PC-3 (cell line): ENCODE results near the gene SEPTIN5.

Source experiments
- CTCF ChIP-seq: fragments of 300-600 bp; sonication (generic); conservative IDR thresholded peaks from 2 replicates; pipeline ENCODE4 v1.5.1; 2017; ENCODE audit warnings: antibody characterized with exemption, low read depth, mild to moderate bottlenecking, low read length
- EZH2 ChIP-seq: fragments of 300-600 bp; sonication (generic); IDR thresholded peaks from one replicate; pipeline ENCODE4 v1.6.1; 2017; ENCODE audit warnings: antibody characterized with exemption, mild to moderate bottlenecking, low read length; ENCODE audit not compliant: unreplicated experiment
- EZH2phosphoT487 ChIP-seq: fragments of 300-600 bp; sonication (generic); IDR thresholded peaks from 2 replicates; pipeline ENCODE4 v1.6.1; 2018; ENCODE audit warnings: mild to moderate bottlenecking, antibody characterized with exemption, low read length, borderline replicate concordance

GRCh38 chr22:19765477-19766239, 51.4 kb downstream of the SEPTIN5 start:
- TF ChIP-seq CTCF (no peak), EZH2 (no peak), EZH2phosphoT487 (no peak)
